IMR-90 (cell line): ENCODE measurements around the gene RRP7A. TPM values are rescaled to one million over a fixed set of nuclear protein-coding genes. Genes with fewer than 3 reads are reported as not detected.
"Not testable (repeated sequence)": the region's sequence is repeated elsewhere in the genome, so short reads cannot be mapped to it uniquely, and the experiment has no call there.

Experiments used
- ATAC-seq: fragments of 200-7000 bp; cut with Tn5 transposase; 2 replicates; pipeline ENCODE4 v1.9.1; 2020; ENCODE audit warnings: low read depth, mild to moderate bottlenecking, moderate library complexity
- BruUV-seq: library from RNA; stranded (reverse); fragments of 400-500 nt; replicated peaks from 2 replicates; lab custom pipeline; 2021; lab: Mats Ljungman, UMichigan
- CTCF ChIA-PET: fragments of 300-600 bp; formaldehyde crosslinking; extraction: SDS; loops from one replicate; lab custom pipeline; 2021; ENCODE audit warnings: antibody characterized with exemption; lab: Yijun Ruan, JAX
- POLR2A ChIA-PET: fragments of 300-600 bp; sonication (Branson Sonifier 250); formaldehyde crosslinking; loops from one replicate; lab custom pipeline; 2022; ENCODE audit warnings: antibody characterized with exemption; ENCODE audit not compliant: unreplicated experiment; lab: Charles Lee
- DNase-seq: peaks from one replicate; pipeline ENCODE4 v3.0.0; 2013
- H2AFZ ChIP-seq: replicated peaks from 2 replicates; pipeline ENCODE3; 2013; ENCODE audit warnings: low read length, mild to moderate bottlenecking; ENCODE audit not compliant: poor library complexity
- H2AK5ac ChIP-seq: 2 replicates; pipeline ENCODE4 v1.6.1; 2013; ENCODE audit warnings: low read depth, low read length, inconsistent platforms
- H2AK9ac ChIP-seq: replicated peaks from 2 replicates; pipeline ENCODE3; 2013; ENCODE audit warnings: mild to moderate bottlenecking, low read depth, low read length, moderate library complexity; ENCODE audit not compliant: poor library complexity
- H2BK120ac ChIP-seq: 2 replicates; pipeline ENCODE4 v1.6.1; 2013; ENCODE audit warnings: low read depth, low read length, inconsistent platforms
- H2BK15ac ChIP-seq: 3 replicates; pipeline ENCODE4 v1.6.1; 2013; ENCODE audit warnings: low read depth, low read length, inconsistent platforms
- H2BK20ac ChIP-seq: 2 replicates; pipeline ENCODE4 v1.6.1; 2013; ENCODE audit warnings: low read depth, mild to moderate bottlenecking, inconsistent platforms, low read length, moderate library complexity
- H2BK5ac ChIP-seq: 2 replicates; pipeline ENCODE4 v1.6.1; 2013; ENCODE audit warnings: mild to moderate bottlenecking, low read depth, low read length, inconsistent platforms; ENCODE audit not compliant: poor library complexity, severe bottlenecking
- H3K14ac ChIP-seq: replicated peaks from 2 replicates; pipeline ENCODE4 v1.6.1; 2013; ENCODE audit warnings: low read depth, low read length, inconsistent platforms
- H3K18ac ChIP-seq: 2 replicates; pipeline ENCODE4 v1.6.1; 2013; ENCODE audit warnings: low read depth, low read length, control low read depth
- H3K23ac ChIP-seq: 2 replicates; pipeline ENCODE4 v1.6.1; 2013; ENCODE audit warnings: low read depth, low read length, inconsistent platforms
- H3K27ac ChIP-seq: 2 replicates; pipeline ENCODE4 v1.5.1; 2013; ENCODE audit warnings: mild to moderate bottlenecking, control low read depth, low read length; ENCODE audit not compliant: insufficient read depth
- H3K27me3 ChIP-seq: 2 replicates; pipeline ENCODE4 v1.6.1; 2013; ENCODE audit warnings: low read length; ENCODE audit not compliant: control insufficient read depth, insufficient read depth
- H3K36me3 ChIP-seq: 2 replicates; pipeline ENCODE4 v1.6.1; 2013; ENCODE audit warnings: low read length, mixed read lengths; ENCODE audit not compliant: control insufficient read depth, insufficient read depth
- H3K4ac ChIP-seq: 2 replicates; pipeline ENCODE4 v1.6.1; 2013; ENCODE audit warnings: low read depth, low read length, inconsistent platforms
- H3K4me1 ChIP-seq: 2 replicates; pipeline ENCODE4 v1.6.1; 2013; ENCODE audit warnings: low read length, mixed read lengths; ENCODE audit not compliant: control insufficient read depth, insufficient read depth
- H3K4me2 ChIP-seq: 2 replicates; pipeline ENCODE4 v1.6.1; 2013; ENCODE audit warnings: low read depth, mild to moderate bottlenecking, control low read depth, low read length, moderate library complexity
- H3K4me3 ChIP-seq: 2 replicates; pipeline ENCODE4 v1.5.1; 2013; ENCODE audit warnings: low read depth, mild to moderate bottlenecking, control low read depth, low read length, moderate library complexity; ENCODE audit not compliant: insufficient read depth
- H3K56ac ChIP-seq: 2 replicates; pipeline ENCODE4 v1.6.1; 2013; ENCODE audit warnings: low read length, inconsistent platforms; ENCODE audit not compliant: insufficient read depth; ENCODE audit errors: extremely low read depth
- H3K79me1 ChIP-seq, 2 experiments: 2 replicates each; pipeline ENCODE4 v1.6.1; 2013; ENCODE audit warnings: low read length in 2 of 2, inconsistent platforms in 1 of 2, low read depth in 1 of 2
- H3K9ac ChIP-seq: 2 replicates; pipeline ENCODE4 v1.6.1; 2013; ENCODE audit warnings: low read depth, low read length, control low read depth
- H3K9me1 ChIP-seq: 2 replicates; pipeline ENCODE4 v1.6.1; 2013; ENCODE audit warnings: low read length, inconsistent platforms; ENCODE audit not compliant: insufficient read depth
- H3K9me3 ChIP-seq: 2 replicates; pipeline ENCODE4 v1.6.1; 2013; ENCODE audit warnings: low read length; ENCODE audit not compliant: control insufficient read depth, insufficient read depth
- H4K20me1 ChIP-seq: 2 replicates; pipeline ENCODE4 v1.6.1; 2013; ENCODE audit warnings: low read length, inconsistent platforms; ENCODE audit not compliant: insufficient read depth
- H4K5ac ChIP-seq: 2 replicates; pipeline ENCODE4 v1.6.1; 2013; ENCODE audit warnings: mild to moderate bottlenecking, low read depth, low read length, control low read depth
- H4K8ac ChIP-seq, 2 experiments: 2 replicates each; pipeline ENCODE4 v1.6.1; 2013; ENCODE audit warnings: low read depth in 2 of 2, low read length in 2 of 2, control low read depth in 1 of 2, inconsistent platforms in 1 of 2
- H4K91ac ChIP-seq: 2 replicates; pipeline ENCODE4 v1.6.1; 2013; ENCODE audit warnings: low read depth, low read length, inconsistent platforms; ENCODE audit not compliant: insufficient read depth
- WGBS, 2 experiments: methylation state at CpG; one replicate each; pipeline versions ENCODE4 v1.1.5 to v1.1.7; 2013; ENCODE audit warnings: missing lambda C conversion rate in 2 of 2; ENCODE audit not compliant: insufficient read length in 1 of 2; ENCODE audit errors: extremely low coverage in 2 of 2; 5-methylcytosine and 5-hydroxymethylcytosine counted together
- dilution Hi-C: fragments of 300-500 bp; cut with HindIII; formaldehyde crosslinking; loops from one replicate; pipeline ENCODE4 v1.14.3; 2018; ENCODE audit warnings: low sequenced_read_pairs; ENCODE audit not compliant: unreplicated experiment
- in situ Hi-C: fragments of 300-500 bp; cut with MboI; formaldehyde crosslinking; loops from 3 replicates; pipeline ENCODE4 v1.14.3; 2019; ENCODE audit warnings: low sequenced_read_pairs, inconsistent platforms, mixed read lengths
- intact Hi-C: fragments of 100-400 bp; cut with micrococcal nuclease; formaldehyde crosslinking; loops from 2 replicates; pipeline ENCODE4 v1.10.0; 2022
- polyA plus RNA-seq, 3 experiments: library from polyadenylated mRNA; depleted of rRNA; stranded (reverse); fragments of >200 nt; gene quantifications; 2 replicates each; pipeline ENCODE4 v1.2.3, GENCODE V29; 2012; ENCODE audit warnings: low replicate concordance in 1 of 3
- total RNA-seq: library from RNA; depleted of rRNA; stranded (reverse); fragments of >200 nt; gene quantifications from 2 replicates; pipeline ENCODE4 v1.2.3, GENCODE V29; 2012

The RRP7A gene
- total and polyA plus RNA-seq, 2 of the 4 experiments (the other 2 are of a cell fraction): 25.5 to 29.2 TPM

DNA sequence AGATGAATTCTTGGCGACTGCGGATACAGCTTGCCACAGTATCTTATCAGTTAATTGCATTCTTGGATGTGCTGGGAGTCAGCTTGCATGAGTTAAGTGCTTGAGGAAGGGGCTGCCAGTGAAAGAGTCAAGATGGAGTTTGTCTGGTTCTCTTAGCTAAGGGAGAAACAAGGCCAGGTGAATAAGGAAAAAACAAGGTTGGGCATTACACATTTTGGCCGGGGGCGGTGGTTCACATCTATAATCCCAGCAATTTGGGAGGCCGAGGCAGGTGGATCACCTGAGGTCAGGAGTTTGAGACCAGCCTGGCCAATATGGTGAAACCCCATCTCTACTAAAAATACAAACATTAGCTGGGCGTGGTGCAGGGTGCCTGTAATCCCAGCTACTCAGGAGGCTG lies 28.5 kb upstream of the RRP7A start:
- H3K9ac ChIP-seq, H3K27ac ChIP-seq, H4K8ac ChIP-seq, H2BK20ac ChIP-seq, intact Hi-C loops, ATAC-seq, H3K4me1 ChIP-seq, BruUV-seq, H2AFZ ChIP-seq, H3K18ac ChIP-seq, H2BK5ac ChIP-seq, H2BK15ac ChIP-seq, H4K5ac ChIP-seq, H3K23ac ChIP-seq, H3K4ac ChIP-seq, DNase-seq, H2AK5ac ChIP-seq, H2AK9ac ChIP-seq, H3K9me1 ChIP-seq, dilution Hi-C loops, H3K79me1 ChIP-seq, H3K14ac ChIP-seq, H4K91ac ChIP-seq, H3K36me3 ChIP-seq, H4K20me1 ChIP-seq, H3K9me3 ChIP-seq, H3K56ac ChIP-seq, CTCF ChIA-PET, in situ Hi-C loops, H3K4me3 ChIP-seq, H3K4me2 ChIP-seq, H2BK120ac ChIP-seq: not testable (repeated sequence)
- peaks cover 17% of the 10 kb centered on the region for H3K27me3 ChIP-seq
- POLR2A ChIA-PET: interaction anchor here (0.7 kb wide), 1 partner anchor 140 kb away, joined by 6 read pairs; no protein-coding TSS in a partner anchor
- 8% methylated on average over 2 of the region's 6 CpGs; no CpG with 5 or more reads in 1 of the 2 experiments for WGBS, 2 experiments
